ENCODE measurements around the gene HOXC6.

HOXC6 gene

DNA sequence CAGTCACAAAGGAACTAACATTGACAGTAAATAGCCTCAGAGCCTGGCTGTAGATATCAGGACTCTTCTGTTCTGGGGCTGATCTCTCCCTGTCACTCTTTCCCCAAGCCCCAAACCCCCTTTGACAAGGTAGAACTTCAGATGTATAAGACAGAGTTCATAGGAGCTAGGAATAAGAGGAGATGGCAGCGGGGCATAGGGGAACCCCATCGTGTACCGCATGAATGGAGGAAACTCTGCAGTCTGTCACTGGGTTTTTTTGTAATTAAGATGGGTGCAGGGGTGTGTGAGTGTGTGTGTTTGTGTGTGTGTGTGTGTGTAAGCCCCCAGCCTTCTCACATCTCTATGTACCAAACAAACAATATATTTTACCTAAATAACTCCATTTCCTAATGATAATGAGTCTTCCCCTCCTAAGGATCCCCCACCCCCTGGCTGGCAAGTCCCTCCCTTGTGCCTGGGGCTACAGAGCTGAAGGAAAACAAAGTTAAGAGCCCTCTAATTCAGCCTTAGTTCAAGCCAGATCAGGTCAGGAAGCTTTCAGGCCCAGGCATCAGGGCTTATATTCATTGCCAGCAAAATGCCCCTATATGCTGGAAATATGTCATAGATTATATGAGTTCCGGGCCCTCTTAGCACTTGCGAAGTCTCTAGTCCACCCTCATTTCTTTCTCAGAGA is 16.3 kb downstream of the HOXC6 start:
- no peak for DNase-seq

DNA sequence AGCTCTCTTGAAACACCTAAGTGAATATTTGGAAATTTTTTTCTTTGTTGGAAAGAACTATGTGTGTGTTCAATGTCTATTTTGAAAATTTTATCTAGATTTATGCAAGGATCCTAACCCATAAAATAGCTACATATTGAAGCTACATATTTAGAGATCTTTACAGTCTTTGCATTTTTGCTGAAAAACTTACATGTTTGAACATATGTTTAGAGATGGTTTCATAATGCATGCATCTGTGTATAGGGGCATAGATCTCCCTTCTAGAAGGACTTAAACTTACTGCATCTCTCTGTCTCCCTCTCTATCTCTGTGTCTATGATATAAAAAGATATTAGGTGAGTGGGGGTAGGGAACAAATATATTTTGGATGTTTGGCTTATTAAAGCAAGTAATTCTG is 17.2 kb downstream of the HOXC6 start:
- DNase-seq = no peak

DNA sequence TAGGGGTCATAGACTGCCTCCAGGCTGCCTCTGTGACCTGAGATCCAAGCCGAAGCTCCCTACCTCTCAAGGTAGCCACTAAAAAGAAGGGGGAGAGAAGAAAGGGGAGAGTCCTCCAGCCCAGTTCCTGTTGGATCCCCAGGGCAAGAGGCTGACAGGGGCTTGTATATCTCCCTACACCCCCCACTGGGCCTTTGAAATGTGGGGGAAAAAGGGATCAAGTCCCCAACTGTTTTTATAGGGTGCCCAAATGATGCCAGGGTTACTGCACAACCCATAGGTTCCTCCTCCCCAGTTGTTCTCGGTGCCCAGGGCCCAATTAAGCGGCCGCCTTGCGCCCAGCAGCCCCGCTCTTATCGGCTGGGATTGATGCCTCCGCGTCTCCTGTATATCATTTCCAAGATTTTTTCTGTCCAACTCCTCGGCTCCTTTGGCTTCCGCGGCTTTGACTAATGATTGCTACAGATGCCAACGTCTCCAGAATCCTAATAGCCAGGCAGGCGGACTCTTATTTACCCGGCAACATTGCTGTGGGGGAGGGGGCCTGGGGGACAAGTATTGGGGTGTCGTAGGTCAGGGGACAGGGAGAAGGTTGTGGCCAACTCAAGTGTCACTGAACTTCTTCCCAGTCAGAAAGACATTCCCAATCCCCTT is 17.8 kb downstream of the HOXC6 start:
- no peak for DNase-seq

DNA sequence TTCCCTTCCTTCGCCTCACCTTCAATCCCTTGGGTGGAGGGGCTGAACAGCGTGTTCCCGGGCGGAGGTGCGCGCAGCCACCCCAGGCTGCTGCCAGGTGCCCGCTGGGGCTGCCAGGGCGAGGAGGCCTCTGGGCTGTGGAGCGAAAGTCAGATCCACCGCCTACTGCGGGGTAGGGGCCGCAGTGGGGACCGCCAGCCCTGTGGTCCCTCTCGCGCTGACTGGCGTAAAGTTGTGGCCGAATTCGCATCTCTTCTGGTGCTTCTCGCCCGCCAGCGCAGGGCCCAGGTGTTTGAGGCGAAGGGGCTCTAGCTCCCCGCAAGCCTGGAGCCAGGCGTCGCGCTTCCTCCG is 18.5 kb downstream of the HOXC6 start:
- no peak for DNase-seq

DNA sequence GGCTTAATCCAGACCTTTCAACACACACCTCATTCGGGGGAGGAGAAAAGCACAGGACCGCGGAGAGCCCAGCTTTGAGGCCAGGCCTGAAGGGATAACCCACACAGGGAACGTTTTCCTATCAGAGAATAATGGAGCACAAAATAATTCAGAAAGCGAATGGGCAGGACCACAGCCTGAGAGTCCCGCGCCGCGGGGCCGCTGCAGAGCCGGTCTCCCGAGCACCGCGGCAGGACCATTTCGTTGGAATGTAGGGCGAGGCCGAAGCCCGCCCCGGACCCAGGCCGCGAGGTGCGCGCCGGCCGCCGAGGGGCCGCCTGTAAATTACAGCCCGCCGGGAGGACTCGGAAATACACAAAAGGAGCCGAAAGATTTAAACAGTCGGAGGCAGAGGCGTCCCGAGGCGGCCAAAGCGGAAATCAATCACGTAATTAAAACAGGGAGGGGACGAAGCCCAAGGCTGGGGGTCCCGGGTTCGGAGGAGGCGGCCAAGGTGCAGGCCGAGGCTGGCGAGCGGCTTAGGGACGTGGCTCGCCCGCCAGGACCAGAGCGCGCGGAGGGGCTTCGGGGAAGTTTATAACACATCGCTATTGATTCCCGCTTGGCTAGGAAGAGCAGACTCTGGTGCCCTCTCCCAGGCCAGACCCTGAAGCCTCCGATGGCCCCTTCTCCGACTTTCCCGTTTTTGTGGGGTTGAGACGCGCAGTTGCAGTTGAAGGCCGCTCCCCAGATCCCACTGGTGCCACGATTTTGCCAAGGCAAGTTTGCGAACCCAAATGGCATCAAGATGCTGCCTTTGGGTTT is 19.1 kb downstream of the HOXC6 start:
- no peak for DNase-seq

DNA sequence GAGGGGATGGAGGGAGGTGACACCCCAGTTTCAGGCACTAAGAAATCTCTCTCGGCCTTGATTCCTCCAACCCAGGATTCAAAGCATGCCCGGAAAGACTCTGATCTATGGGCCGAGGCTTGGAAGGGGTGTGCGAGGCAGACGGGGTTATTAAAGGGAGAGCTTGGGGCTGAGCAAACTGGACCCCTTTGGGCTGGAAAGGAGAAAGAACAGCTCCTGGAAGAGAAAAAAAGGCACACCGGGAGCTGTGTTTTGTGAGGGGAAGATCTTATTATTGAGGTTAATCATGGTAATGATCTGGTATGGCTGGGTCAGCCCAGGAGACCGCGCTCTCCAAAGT is 19.7 kb downstream of the HOXC6 start:
- no peak for DNase-seq

DNA sequence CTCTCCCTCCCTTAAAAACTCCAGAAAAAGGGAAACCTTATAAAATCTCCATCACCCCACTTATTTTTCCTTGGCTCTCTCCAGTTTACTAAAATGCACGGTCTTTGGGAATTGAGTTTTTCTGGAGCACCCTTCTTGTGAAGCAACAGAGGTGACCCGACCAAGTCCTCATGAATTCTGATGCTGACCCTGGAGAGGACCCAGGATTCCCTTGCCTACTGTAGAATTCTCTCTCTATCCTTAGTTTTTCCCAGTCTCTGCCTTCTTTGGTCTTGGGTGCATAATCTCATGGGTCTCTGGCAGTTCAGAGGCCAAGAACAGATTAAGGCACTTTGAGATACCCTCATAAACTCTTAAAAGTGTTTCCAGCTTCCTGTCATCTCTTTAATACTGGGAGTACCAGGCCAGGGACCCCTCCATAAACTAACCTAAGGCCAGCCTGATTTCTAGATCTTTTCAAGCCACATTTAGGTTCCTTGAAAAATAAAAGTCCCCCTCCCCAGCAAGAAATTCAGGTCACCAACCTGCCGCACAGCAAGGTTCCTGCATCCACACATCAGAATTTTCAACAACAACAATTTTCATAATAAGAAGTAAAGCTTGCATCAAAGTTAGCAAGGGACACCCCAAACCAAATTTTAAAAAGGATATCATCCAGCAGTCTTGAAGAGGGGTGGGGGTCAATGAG is 20.3 kb downstream of the HOXC6 start:
- DNase-seq = no peak

DNA sequence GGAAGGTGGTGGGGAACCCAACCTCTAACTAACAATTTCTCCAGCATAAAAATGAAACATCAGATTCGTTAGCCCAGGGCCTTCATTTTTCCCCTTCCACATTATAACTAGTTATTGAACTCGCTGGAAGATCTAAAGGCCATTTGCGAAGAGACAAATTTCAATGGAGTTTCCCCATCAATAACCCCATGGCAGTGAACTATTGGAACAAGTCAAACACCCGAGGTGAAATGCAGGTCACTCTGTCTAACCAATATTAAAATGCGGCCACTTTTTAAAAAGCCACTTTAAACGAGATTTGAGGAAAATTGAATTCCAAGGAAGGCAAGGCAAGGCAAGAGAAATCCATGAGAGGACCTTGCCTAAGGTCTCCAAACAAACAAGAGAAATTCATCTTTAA is 20.9 kb downstream of the HOXC6 start:
- DNase-seq = no peak

DNA sequence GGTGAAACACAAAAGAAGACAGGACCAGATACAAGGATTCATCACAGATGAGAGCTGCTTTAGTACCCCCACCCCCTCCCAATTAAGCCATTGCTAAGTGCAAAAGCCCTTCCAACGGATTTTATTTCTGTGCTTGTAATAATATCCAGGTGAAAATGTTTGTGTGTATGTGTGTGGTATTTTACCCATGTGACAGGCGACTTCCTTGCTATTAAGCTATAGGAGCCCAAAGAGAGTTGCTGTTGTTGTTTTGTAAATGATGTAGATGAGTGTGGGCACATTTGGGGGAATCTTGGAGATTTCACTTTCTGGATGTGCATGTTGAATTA is 22.2 kb downstream of the HOXC6 start:
- no peak for DNase-seq

DNA sequence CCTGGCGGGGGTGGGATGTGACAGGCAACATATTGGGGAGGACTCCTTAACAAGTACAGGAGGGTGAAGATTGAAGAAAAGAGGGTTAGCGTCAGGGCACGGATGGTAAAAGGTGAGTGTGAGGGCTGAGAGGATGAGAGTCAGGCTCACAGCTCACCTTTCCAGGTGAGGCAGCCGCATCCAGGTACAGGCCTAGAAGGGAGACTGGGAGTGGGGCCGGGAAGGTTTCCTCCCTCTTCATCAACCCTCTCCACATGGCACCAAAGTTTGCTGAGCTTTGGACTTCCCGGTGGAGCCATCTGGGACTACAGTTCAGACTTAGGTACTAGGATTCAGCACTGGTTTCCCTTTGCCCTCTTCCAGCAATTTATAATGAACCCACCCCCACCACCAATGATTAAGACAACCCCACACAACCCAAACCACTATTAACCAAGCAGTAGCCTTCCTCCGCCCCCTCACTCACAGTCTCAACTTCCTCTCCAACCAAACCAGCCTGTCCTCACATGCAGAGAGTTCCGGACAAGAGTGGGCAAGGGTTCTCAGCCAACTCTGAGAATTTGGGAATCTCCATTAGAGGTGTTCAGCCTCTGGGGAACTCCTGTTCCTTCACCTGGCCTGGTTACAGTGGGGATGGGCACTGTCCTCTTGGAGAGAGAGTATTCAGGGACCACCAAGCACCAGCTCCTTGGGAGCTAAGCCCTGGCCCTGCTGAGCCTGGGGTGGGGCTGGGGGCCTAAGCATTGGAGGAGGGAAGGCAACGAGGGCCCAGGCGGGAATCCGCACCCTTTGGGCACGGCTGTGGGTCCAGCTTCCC is 23.0 kb downstream of the HOXC6 start:
- DNase-seq = no peak

DNA sequence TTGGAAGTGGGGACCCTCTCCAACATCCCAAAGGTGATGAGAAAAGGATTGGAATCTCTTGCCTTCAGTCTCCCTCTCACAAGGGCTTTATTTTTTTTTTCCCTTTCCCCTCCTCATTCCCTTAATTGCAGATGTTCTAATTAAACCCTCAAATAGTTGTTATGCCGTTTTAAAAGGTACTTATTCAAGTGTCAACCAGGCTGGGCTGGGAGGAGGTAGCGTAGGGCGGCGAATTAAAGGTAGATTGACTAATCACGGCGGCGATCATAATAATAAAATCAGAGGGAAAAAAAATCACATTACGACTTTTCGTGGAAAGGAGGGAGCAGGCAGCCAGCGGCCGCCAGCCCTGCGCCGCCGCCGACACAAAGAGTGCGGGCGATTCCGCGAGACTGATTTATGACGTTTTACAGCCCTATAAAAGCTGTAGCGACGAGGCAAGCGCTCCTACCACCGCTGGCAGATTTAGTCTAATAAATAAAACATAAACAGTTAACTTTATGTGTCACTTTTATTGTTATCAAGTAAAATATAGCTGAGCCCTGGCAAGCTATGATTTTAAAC is 23.7 kb downstream of the HOXC6 start:
- no peak for DNase-seq

DNA sequence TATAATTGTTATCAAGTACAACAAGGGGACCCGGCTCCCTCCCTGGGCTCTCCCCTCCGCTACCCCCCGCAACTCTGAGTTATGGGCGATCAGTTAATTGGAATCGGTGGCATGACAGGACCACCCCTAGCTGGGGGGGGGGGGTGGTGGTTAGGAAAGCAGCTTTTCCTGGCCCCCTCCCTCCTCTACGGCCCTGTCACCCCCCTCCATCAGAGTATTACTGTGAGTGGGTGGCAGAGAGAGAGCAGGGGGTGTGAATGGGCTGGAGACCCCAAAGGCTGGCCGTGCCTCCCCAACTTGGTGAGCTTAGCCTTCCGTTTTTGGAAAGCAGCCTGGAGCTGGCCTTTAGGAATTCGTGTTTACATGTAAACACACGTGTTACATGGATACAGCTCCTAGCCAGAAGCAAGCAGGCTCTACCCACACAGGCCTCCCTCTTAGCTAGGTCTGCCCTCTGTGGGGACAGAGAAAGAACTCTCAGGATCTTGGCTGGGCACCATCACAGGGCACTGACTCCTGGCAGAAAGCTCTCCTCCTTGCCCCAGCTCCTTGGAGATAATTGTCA is 24.3 kb downstream of the HOXC6 start:
- DNase-seq = no peak

DNA sequence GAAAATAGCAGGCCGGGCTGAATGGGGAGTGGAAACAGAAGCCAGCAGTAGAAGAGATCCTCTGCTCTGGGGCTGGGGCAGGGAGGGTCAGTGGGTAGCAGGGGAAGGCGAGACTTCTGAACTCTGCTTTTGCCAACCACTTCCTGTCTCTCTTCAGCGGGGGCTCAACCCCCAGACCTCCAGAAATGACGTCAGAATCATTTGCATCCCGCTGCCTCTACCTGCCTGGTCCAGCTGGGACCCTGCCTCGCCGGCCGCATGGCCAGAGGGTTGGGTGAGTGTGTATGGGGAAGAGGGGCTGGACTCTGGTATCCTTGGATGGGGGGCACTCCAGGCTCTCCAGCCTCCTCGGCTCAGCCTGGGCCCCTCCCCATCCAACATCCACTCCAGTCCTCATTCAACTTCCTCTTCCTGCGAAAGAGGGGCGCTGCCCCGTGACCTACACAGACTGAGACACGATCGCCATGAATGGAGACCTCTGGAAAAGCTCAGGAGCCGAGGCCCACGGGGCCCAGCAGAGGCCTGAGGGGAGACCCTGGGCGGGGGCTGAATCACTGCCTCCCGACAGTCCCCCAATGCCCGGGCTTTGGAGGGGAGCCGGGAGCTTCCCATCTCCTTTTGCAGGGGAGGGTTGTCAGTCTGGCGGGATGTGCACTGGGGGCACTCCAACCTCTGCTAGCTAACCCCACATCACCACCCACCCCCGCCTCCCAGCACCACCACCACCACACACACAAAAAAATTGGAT is 24.9 kb downstream of the HOXC6 start:
- no peak for DNase-seq

DNA sequence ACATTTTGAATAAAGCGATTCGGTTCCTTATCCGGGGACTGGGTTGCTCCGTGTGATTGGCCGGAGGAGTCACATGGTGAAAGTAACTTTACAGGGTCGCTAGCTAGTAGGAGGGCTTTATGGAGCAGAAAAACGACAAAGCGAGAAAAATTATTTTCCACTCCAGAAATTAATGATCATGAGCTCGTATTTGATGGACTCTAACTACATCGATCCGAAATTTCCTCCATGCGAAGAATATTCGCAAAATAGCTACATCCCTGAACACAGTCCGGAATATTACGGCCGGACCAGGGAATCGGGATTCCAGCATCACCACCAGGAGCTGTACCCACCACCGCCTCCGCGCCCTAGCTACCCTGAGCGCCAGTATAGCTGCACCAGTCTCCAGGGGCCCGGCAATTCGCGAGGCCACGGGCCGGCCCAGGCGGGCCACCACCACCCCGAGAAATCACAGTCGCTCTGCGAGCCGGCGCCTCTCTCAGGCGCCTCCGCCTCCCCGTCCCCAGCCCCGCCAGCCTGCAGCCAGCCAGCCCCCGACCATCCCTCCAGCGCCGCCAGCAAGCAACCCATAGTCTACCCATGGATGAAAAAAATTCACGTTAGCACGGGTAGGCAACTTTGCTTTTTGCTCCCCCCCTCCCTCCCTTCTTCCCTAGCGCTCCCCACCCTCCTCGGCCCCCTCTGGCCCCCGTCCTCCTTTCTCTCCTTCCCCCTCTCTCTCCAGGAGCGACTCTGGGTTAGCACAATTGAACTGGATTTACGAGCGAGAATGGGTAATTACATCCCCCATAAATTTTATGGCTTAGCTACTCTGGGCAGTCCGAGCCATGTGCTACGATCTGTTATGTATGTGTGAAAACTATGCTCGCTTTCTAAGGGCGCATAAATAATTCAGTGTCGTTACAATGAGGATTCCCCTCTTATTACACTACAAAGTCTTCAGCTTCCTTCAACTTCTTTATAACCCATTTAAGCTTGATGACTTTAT is 25.8 kb downstream of the HOXC6 start, which contains the start of gene HOXC4:
HOXC4 (plus strand) TSS at position 85 of the 991 bp plus-strand sequence; CDS start at position 173, 88 bp downstream.
- no peak for DNase-seq

DNA sequence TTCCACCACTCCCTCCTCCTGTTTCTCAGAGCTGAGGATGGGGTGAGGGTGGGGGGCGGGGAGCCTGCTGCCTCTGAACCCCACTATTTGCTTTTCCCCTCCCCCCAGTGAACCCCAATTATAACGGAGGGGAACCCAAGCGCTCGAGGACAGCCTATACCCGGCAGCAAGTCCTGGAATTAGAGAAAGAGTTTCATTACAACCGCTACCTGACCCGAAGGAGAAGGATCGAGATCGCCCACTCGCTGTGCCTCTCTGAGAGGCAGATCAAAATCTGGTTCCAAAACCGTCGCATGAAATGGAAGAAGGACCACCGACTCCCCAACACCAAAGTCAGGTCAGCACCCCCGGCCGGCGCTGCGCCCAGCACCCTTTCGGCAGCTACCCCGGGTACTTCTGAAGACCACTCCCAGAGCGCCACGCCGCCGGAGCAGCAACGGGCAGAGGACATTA is 26.5 kb downstream of the HOXC6 start:
- DNase-seq = no peak

DNA sequence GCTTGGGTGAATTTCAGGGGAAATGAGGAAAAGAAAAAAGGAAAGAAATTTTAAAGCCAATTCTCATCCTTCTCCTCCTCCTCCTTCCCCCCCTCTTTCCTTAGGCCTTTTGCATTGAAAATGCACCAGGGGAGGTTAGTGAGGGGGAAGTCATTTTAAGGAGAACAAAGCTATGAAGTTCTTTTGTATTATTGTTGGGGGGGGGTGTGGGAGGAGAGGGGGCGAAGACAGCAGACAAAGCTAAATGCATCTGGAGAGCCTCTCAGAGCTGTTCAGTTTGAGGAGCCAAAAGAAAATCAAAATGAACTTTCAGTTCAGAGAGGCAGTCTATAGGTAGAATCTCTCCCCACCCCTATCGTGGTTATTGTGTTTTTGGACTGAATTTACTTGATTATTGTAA is 27.3 kb downstream of the HOXC6 start:
- no peak for DNase-seq

DNA sequence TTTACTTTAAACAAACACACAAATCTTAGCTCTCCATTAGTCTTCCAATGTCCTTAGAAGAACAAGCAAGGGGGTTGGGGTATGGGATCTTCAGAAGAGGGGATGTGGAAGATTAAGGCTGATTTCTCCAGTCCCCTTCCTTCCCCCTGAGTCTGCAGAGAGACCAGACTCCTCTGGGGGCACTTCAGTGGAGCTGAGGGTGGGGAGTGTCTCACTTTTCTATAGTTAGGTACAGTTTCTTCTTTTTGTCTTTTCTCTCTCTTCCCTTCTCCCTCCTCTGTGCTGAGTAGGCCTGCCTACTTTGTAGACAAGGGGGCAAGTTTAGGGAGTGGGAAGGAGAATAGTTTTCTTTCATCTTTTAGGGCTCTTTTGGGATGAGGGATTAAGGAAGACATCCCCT is 27.9 kb downstream of the HOXC6 start:
- no peak for DNase-seq

DNA sequence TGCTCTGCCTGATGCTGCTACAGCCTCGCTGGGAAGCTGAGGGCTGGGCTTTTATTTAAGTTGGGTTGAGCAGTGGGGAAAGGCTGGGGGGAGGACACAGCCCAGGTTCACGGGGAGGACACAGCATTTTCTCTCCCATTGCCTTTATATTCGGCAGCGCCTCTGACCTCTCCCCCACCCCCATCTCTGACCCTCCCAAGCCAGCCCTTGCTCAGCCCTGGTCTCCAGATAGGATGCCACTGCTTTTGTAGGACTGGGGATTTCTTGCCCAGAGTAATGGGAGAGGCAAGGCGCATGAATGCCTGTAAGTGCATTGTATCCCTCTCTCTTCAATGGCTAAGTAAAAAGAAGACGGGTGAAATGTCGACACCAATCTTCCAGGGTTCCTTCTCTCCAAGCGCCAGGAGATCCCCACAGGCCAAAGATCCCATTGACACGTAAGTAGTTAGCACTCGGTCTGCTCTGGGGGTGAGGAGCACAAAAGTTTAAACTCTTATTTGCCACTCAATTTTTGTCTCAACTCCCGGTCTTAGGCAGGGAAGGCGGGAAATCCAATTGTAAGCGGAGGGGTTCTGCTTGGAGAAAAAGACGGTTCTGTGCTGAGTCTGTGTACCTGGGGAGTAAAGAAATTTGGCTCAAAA is 30.0 kb downstream of the HOXC6 start:
- DNase-seq = no peak

DNA sequence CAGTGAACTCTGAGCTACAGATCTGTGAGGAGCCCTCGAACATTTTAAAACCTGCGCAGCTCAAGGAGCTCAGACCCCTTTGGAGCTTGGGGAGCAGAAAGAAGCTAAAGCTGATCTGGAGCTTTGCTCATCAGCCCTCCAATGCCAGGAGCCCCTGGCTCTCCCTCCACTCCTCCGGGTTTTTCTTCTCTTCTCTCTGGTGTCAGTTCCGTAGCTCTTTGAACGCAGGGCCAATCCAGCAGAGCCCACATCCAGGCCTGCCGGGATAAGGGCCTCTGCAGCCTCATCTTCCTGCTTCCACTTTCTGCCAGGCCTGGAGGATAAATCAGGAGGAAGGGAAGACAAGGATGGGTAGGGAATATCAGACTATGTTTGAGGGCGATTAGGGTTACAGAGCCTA is 31.4 kb downstream of the HOXC6 start:
- DNase-seq = no peak

Data from NCI-H1436 treated with DMSO at 0.1 percent for 48 hours (cell line).